Ishikawa (cell line): Measurements from ENCODE around the gene RAET1G.

ENCODE experiments used
- CEBPB ChIP-seq: IDR thresholded peaks from 2 replicates; pipeline ENCODE4 v1.6.1; 2012
- CREB1 ChIP-seq: IDR thresholded peaks from 2 replicates; pipeline ENCODE4 v1.6.1; 2012; ENCODE audit warnings: low read depth
- EGR1 ChIP-seq: IDR thresholded peaks from 2 replicates; pipeline ENCODE4 v1.6.1; 2012
- EP300 ChIP-seq: IDR thresholded peaks from 2 replicates; pipeline ENCODE4 v1.6.1; 2012; ENCODE audit warnings: borderline replicate concordance
- FOXM1 ChIP-seq: IDR thresholded peaks from 2 replicates; pipeline ENCODE4 v1.6.1; 2012; ENCODE audit warnings: low read depth, borderline replicate concordance
- NFIC ChIP-seq: IDR thresholded peaks from 2 replicates; pipeline ENCODE4 v1.6.1; 2012
- RAD21 ChIP-seq: IDR thresholded peaks from 2 replicates; pipeline ENCODE4 v1.6.1; 2012; ENCODE audit warnings: low read depth
- TAF1 ChIP-seq: IDR thresholded peaks from 2 replicates; pipeline ENCODE4 v1.6.1; 2012; ENCODE audit warnings: low read depth, mild to moderate bottlenecking
- TCF12 ChIP-seq: IDR thresholded peaks from 2 replicates; pipeline ENCODE4 v1.6.1; 2012; ENCODE audit warnings: low read depth
- TEAD4 ChIP-seq: IDR thresholded peaks from 2 replicates; pipeline ENCODE4 v1.6.1; 2012
- YY1 ChIP-seq: IDR thresholded peaks from 2 replicates; pipeline ENCODE4 v1.6.1; 2012; ENCODE audit warnings: low read depth
- ZBTB7A ChIP-seq: IDR thresholded peaks from 2 replicates; pipeline ENCODE4 v1.6.1; 2012; ENCODE audit warnings: low read depth
- TF ChIP-seq, protein P1 (sequence below): IDR thresholded peaks from 2 replicates; pipeline ENCODE4 v1.6.1; 2012; ENCODE audit warnings: low read depth, mild to moderate bottlenecking
- TF ChIP-seq, protein P2 (sequence below): IDR thresholded peaks from 2 replicates; pipeline ENCODE4 v1.6.1; 2012
- TF ChIP-seq, protein P3 (sequence below): IDR thresholded peaks from 2 replicates; pipeline ENCODE4 v1.6.1; 2012

The RAET1G gene

DNA sequence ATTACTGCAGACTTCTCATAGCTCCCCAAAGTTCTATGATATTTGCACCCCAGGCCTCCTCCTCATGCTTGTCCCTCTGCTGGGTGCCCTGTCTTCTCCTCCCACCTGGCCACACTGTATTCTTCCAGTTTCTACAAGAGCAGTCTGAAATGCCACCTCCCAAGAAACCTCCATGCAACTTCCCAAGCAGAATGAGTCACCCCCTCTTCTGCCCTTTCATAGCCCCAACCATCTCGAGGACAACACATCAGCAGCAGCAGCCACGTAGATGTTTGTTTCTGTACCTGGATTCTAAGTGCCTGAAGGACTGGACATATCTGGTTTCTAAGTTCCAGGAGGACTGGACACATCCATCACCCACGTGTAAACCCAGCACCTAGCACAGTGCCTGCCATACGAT lies 12.3 kb upstream of the RAET1G start:
- TF ChIP-seq EGR1 (no peak), NFIC (no peak), RAD21 (no peak), FOXM1 (no peak), YY1 (no peak), CEBPB (no peak), CREB1 (no peak), TAF1 (no peak)
- TF ChIP-seq, protein P1, sequence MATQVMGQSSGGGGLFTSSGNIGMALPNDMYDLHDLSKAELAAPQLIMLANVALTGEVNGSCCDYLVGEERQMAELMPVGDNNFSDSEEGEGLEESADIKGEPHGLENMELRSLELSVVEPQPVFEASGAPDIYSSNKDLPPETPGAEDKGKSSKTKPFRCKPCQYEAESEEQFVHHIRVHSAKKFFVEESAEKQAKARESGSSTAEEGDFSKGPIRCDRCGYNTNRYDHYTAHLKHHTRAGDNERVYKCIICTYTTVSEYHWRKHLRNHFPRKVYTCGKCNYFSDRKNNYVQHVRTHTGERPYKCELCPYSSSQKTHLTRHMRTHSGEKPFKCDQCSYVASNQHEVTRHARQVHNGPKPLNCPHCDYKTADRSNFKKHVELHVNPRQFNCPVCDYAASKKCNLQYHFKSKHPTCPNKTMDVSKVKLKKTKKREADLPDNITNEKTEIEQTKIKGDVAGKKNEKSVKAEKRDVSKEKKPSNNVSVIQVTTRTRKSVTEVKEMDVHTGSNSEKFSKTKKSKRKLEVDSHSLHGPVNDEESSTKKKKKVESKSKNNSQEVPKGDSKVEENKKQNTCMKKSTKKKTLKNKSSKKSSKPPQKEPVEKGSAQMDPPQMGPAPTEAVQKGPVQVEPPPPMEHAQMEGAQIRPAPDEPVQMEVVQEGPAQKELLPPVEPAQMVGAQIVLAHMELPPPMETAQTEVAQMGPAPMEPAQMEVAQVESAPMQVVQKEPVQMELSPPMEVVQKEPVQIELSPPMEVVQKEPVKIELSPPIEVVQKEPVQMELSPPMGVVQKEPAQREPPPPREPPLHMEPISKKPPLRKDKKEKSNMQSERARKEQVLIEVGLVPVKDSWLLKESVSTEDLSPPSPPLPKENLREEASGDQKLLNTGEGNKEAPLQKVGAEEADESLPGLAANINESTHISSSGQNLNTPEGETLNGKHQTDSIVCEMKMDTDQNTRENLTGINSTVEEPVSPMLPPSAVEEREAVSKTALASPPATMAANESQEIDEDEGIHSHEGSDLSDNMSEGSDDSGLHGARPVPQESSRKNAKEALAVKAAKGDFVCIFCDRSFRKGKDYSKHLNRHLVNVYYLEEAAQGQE, result no peak

DNA sequence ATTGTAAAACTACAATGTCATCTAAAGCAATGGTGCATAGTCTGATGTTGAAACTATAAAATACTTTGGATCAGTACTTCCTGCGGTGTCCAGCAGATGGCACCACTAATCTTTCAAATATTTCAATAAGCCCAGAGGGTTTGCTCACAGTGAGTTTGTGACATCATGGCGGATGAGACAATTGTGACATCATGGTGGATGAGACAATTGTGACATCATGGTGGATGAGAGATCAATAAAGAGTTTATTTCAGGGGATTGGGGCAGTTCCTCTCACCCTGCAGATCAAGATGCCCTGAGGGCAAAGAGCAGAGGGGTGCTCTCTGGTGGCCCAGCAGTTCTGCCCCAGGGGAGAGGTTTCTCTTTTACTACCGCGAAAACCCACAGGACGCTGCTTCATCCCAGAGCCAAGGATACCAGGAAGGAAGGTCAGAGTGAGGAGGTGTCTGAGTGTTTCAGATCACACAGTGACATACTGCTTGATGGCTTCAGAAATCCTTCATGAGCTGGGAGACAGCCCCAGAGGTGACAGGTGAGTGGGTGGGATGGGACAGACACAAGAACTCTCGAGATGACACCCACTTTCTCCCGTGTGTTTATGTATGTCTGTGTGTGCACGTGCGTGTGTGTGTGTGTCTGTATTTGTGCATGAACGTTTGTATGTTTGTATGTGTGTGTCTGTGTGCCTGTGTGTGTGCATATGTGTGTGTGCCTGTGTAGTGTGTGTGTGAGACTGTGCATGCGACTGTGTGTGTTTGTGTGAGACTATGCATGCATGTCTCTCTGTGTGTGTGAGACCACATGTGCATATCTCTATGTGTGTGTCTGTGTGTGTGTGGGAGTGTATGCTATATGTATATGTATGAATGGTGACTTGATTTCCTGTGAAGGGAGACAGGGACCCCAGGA lies 11.6 kb upstream of the RAET1G start:
- TF ChIP-seq RAD21 (peak; percentile 87), TEAD4 (0 out of 2 replicates have a peak, but pooled peaks have one; percentile 10), CREB1 (peak; percentile 90), ZBTB7A (no peak), NFIC (no peak)
- TF ChIP-seq, protein P2, sequence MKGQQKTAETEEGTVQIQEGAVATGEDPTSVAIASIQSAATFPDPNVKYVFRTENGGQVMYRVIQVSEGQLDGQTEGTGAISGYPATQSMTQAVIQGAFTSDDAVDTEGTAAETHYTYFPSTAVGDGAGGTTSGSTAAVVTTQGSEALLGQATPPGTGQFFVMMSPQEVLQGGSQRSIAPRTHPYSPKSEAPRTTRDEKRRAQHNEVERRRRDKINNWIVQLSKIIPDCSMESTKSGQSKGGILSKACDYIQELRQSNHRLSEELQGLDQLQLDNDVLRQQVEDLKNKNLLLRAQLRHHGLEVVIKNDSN, result no peak

DNA sequence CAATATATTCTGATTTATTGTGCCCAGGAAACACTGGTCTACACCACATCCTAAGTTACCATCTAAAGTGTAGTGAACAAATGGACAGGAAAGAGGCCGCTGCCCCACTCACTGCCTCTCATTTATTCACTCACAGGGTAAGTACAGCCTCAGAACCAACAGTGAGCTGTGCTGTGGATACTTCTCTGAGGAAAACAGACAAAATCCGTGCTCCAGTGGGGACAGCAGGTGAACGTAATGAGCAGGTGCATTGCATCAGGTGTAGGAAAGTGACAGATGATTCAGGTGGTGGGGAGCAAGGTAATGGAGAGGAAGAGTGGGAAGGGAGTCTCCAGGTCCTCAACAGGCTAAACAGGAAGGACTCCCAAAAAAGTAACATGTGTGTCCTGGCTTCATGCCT lies 10.5 kb upstream of the RAET1G start:
- TF ChIP-seq TAF1 (no peak), EGR1 (no peak), NFIC (no peak), YY1 (no peak), CEBPB (no peak), FOXM1 (no peak), RAD21 (no peak), CREB1 (no peak), EP300 (no peak), TEAD4 (no peak)
- TF ChIP-seq, protein P1, result no peak
- TF ChIP-seq, protein P3, sequence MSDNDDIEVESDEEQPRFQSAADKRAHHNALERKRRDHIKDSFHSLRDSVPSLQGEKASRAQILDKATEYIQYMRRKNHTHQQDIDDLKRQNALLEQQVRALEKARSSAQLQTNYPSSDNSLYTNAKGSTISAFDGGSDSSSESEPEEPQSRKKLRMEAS, result no peak
- TF ChIP-seq, protein P2, result no peak

- TF ChIP-seq TCF12 (no peak), NFIC (no peak), EP300 (no peak), ZBTB7A (no peak), RAD21 (no peak), YY1 (no peak), CEBPB (no peak), CREB1 (no peak), FOXM1 (no peak), EGR1 (no peak)
- TF ChIP-seq, protein P1, result no peak
- TF ChIP-seq, protein P3, result no peak
- TF ChIP-seq, protein P2, result no peak
Observed at GRCh38 chr6:149933036-149933435, 10.1 kb upstream of the RAET1G start.
